Measurements from ENCODE around the gene AFF3.

The AFF3 gene

GRCh38 chr2:99891428-99891780 is 251.0 kb downstream of the AFF3 start:
- no peak overlapping the region for H3K4me2 ChIP-seq (ENCODE audit: low read length)
- no peaks in the 10 kb centered on the region; the same call in 1 of the 2 replicates for H3F3A ChIP-seq (ENCODE audit: insufficient read depth, low read length)
- H3K4me1 ChIP-seq (ENCODE audit: insufficient read depth, low read length, severe bottlenecking): peaks cover 5% of the 10 kb centered on the region
- H3K9me2 ChIP-seq (ENCODE audit: low read depth, low read length): no peaks in the 10 kb centered on the region
- H3K79me2 ChIP-seq (ENCODE audit: insufficient read depth, low read length): no peaks in the 10 kb centered on the region
- no peaks in the 10 kb centered on the region for H4K20me1 ChIP-seq (ENCODE audit: insufficient read depth, low read length)
- H2AFZ ChIP-seq (ENCODE audit: low read length): no peak overlapping the region
- H3K36me3 ChIP-seq (ENCODE audit: insufficient read depth, low read length): peaks cover 36% of the 10 kb centered on the region; the same call in 1 of the 2 replicates
- TF ChIP-seq CTCF (IDR thresholded peaks at IDR 0.05; ENCODE audit: low read length) (no peak), EZH2 (IDR thresholded peaks at IDR 0.05; ENCODE audit: borderline replicate concordance, low read length) (no peak)
- no peak overlapping the region for H3K27ac ChIP-seq (ENCODE audit: low read depth, low read length, poor library complexity, severe bottlenecking)
- H3K4me3 ChIP-seq (ENCODE audit: low read depth, low read length, poor library complexity, severe bottlenecking): no peak overlapping the region
- no peaks in the 10 kb centered on the region for H3K27me3 ChIP-seq (ENCODE audit: insufficient read depth, low read length)
- H3K9ac ChIP-seq (ENCODE audit: low read length): no peak overlapping the region
- no peaks in the 10 kb centered on the region for H3K9me3 ChIP-seq (ENCODE audit: low read length)

GRCh38 chr2:99890568-99891427 is 251.6 kb downstream of the AFF3 start:
- Histone ChIP-seq H2AFZ (ENCODE audit: low read length) (no peak overlapping the region), H3K36me3 (ENCODE audit: insufficient read depth, low read length) (peaks cover 39% of the 10 kb centered on the region; the same call in 1 of the 2 replicates), H3K79me2 (ENCODE audit: insufficient read depth, low read length) (no peaks in the 10 kb centered on the region), H3K9ac (ENCODE audit: low read length) (no peak overlapping the region), H3K4me2 (ENCODE audit: low read length) (no peak overlapping the region), H3K27me3 (ENCODE audit: insufficient read depth, low read length) (no peaks in the 10 kb centered on the region), H3K9me2 (ENCODE audit: low read depth, low read length) (no peaks in the 10 kb centered on the region), H3K4me1 (ENCODE audit: insufficient read depth, low read length, severe bottlenecking) (peaks cover 6% of the 10 kb centered on the region), H3F3A (ENCODE audit: insufficient read depth, low read length) (no peaks in the 10 kb centered on the region; the same call in 1 of the 2 replicates), H4K20me1 (ENCODE audit: insufficient read depth, low read length) (no peaks in the 10 kb centered on the region), H3K9me3 (ENCODE audit: low read length) (no peaks in the 10 kb centered on the region), H3K4me3 (ENCODE audit: low read depth, low read length, poor library complexity, severe bottlenecking) (no peak overlapping the region), H3K27ac (ENCODE audit: low read depth, low read length, poor library complexity, severe bottlenecking) (peak overlapping the region; percentile 9)
- no peak for TF ChIP-seq EZH2 (IDR thresholded peaks at IDR 0.05; ENCODE audit: borderline replicate concordance, low read length)
- TF ChIP-seq CTCF (IDR thresholded peaks at IDR 0.05; ENCODE audit: low read length): no peak

GRCh38 chr2:99888617-99889016 is 253.8 kb downstream of the AFF3 start:
- TF ChIP-seq CTCF (IDR thresholded peaks at IDR 0.05; ENCODE audit: low read length): no peak
- TF ChIP-seq EZH2 (IDR thresholded peaks at IDR 0.05; ENCODE audit: borderline replicate concordance, low read length): no peak
- no peaks in the 10 kb centered on the region for H3K27me3 ChIP-seq (ENCODE audit: insufficient read depth, low read length)
- H3K9me3 ChIP-seq (ENCODE audit: low read length): no peaks in the 10 kb centered on the region
- no peaks in the 10 kb centered on the region for H3K9me2 ChIP-seq (ENCODE audit: low read depth, low read length)
- no peak overlapping the region for H3K9ac ChIP-seq (ENCODE audit: low read length)
- peaks cover 35% of the 10 kb centered on the region; the same call in 1 of the 2 replicates for H3K36me3 ChIP-seq (ENCODE audit: insufficient read depth, low read length)
- H3F3A ChIP-seq (ENCODE audit: insufficient read depth, low read length): no peaks in the 10 kb centered on the region; the same call in 1 of the 2 replicates
- no peaks in the 10 kb centered on the region for H4K20me1 ChIP-seq (ENCODE audit: insufficient read depth, low read length)
- H3K4me2 ChIP-seq (ENCODE audit: low read length): no peak overlapping the region
- no peak overlapping the region for H3K27ac ChIP-seq (ENCODE audit: low read depth, low read length, poor library complexity, severe bottlenecking)
- H3K79me2 ChIP-seq (ENCODE audit: insufficient read depth, low read length): no peaks in the 10 kb centered on the region
- H2AFZ ChIP-seq (ENCODE audit: low read length): no peak overlapping the region
- H3K4me3 ChIP-seq (ENCODE audit: low read depth, low read length, poor library complexity, severe bottlenecking): no peak overlapping the region
- peaks cover 27% of the 10 kb centered on the region for H3K4me1 ChIP-seq (ENCODE audit: insufficient read depth, low read length, severe bottlenecking)

Data from OCI-LY1 (cell line).